Type B pancreatic cell (in vitro differentiated cells): ENCODE results near the gene RC3H2. TPM values are rescaled to one million over a fixed set of nuclear protein-coding genes. Genes with fewer than 3 reads are reported as not detected.

Experiments used
- DNase-seq: peaks from one replicate; pipeline ENCODE4 v3.0.0; 2021; ENCODE audit warnings: mixed read lengths; ENCODE audit not compliant: unreplicated experiment; ENCODE audit errors: extremely low spot score
- H3K27ac Mint-ChIP-seq: 2 replicates; pipeline ENCODE4 v1.8.0; 2021; ENCODE audit warnings: mild to moderate bottlenecking, mixed read lengths
- H3K27me3 Mint-ChIP-seq: 2 replicates; pipeline ENCODE4 v1.8.0; 2021; ENCODE audit warnings: mixed read lengths
- H3K36me3 Mint-ChIP-seq: 2 replicates; pipeline ENCODE4 v1.8.0; 2021; ENCODE audit warnings: mixed read lengths
- H3K4me1 Mint-ChIP-seq: one replicate; pipeline ENCODE4 v1.8.0; 2021; ENCODE audit warnings: mixed read lengths; ENCODE audit not compliant: unreplicated experiment
- H3K4me3 Mint-ChIP-seq: 2 replicates; pipeline ENCODE4 v1.8.0; 2021; ENCODE audit warnings: mild to moderate bottlenecking, mixed read lengths
- H3K9me3 Mint-ChIP-seq: 2 replicates; pipeline ENCODE4 v1.8.0; 2021; ENCODE audit warnings: mixed read lengths
- CTCF ChIP-seq: fragments of 200-600 bp; sonication (generic); conservative IDR thresholded peaks from 2 replicates; pipeline ENCODE4 v1.5.0; 2021; ENCODE audit warnings: antibody characterized with exemption, mild to moderate bottlenecking
- total RNA-seq: library from RNA; stranded (reverse); gene quantifications from 2 replicates; pipeline ENCODE4 v1.2.1, GENCODE V29; 2021; ENCODE audit warnings: low replicate concordance

RC3H2 gene
- total RNA-seq, 1 donor from 2014 or later = 57.7 TPM

- Mint-ChIP-seq H3K4me3 (no peak overlapping the region), H3K36me3 (no peaks in the 10 kb centered on the region), H3K27me3 (no peaks in the 10 kb centered on the region), H3K9me3 (no peaks in the 10 kb centered on the region), H3K4me1 (no peaks in the 10 kb centered on the region), H3K27ac (no peak overlapping the region)
- DNase-seq = no peak
- no peak for TF ChIP-seq CTCF
These were observed 97.0 kb downstream of the RC3H2 start for GRCh38 chr9:122808141-122808540.

- no peaks in the 10 kb centered on the region for H3K4me1 Mint-ChIP-seq
- no peaks in the 10 kb centered on the region for H3K27me3 Mint-ChIP-seq
- H3K9me3 Mint-ChIP-seq = no peaks in the 10 kb centered on the region
- no peak overlapping the region for H3K4me3 Mint-ChIP-seq
- TF ChIP-seq CTCF = no peak
- no peak for DNase-seq
- H3K36me3 Mint-ChIP-seq = no peaks in the 10 kb centered on the region
- H3K27ac Mint-ChIP-seq = no peak overlapping the region
These were observed 97.8 kb downstream of the RC3H2 start for GRCh38 chr9:122807271-122807900.

- H3K4me3 Mint-ChIP-seq = no peak overlapping the region
- H3K4me1 Mint-ChIP-seq = no peaks in the 10 kb centered on the region
- no peak for TF ChIP-seq CTCF
- H3K27me3 Mint-ChIP-seq = no peaks in the 10 kb centered on the region
- H3K27ac Mint-ChIP-seq = no peak overlapping the region
- no peaks in the 10 kb centered on the region for H3K36me3 Mint-ChIP-seq
- DNase-seq = no peak
- no peaks in the 10 kb centered on the region for H3K9me3 Mint-ChIP-seq
These were observed 98.5 kb downstream of the RC3H2 start for GRCh38 chr9:122806661-122807060.

GRCh38 chr9:122800066-122801060 is 104.8 kb downstream of the RC3H2 start, which contains the start of gene OR1K1:
OR1K1 (plus strand) TSS chr9:122800123; CDS start chr9:122800123, 0 bp downstream.
- DNase-seq = no peak
- H3K27ac Mint-ChIP-seq = no peak within 1 kb of the TSS

More at GRCh38 chr9:122800066-122801060, 104.8 kb downstream of the RC3H2 start, which contains the start of gene OR1K1:
- Mint-ChIP-seq H3K4me3 (no peak within 1 kb of the TSS), H3K36me3 (no peaks in the 10 kb centered on the region), H3K4me1 (no peaks in the 10 kb centered on the region), H3K9me3 (no peaks in the 10 kb centered on the region), H3K27me3 (peaks cover 13% of the 10 kb centered on the region)
- TF ChIP-seq CTCF = no peak
